Ishikawa (cell line): Measurements from ENCODE around the gene ZC3H12D.

Experiments used
- CEBPB ChIP-seq: IDR thresholded peaks from 2 replicates; pipeline ENCODE4 v1.6.1; 2012
- CREB1 ChIP-seq: IDR thresholded peaks from 2 replicates; pipeline ENCODE4 v1.6.1; 2012; ENCODE audit warnings: low read depth
- EGR1 ChIP-seq: IDR thresholded peaks from 2 replicates; pipeline ENCODE4 v1.6.1; 2012
- EP300 ChIP-seq: IDR thresholded peaks from 2 replicates; pipeline ENCODE4 v1.6.1; 2012; ENCODE audit warnings: borderline replicate concordance
- FOXM1 ChIP-seq: IDR thresholded peaks from 2 replicates; pipeline ENCODE4 v1.6.1; 2012; ENCODE audit warnings: low read depth, borderline replicate concordance
- RAD21 ChIP-seq: IDR thresholded peaks from 2 replicates; pipeline ENCODE4 v1.6.1; 2012; ENCODE audit warnings: low read depth
- TAF1 ChIP-seq: IDR thresholded peaks from 2 replicates; pipeline ENCODE4 v1.6.1; 2012; ENCODE audit warnings: low read depth, mild to moderate bottlenecking
- TCF12 ChIP-seq: IDR thresholded peaks from 2 replicates; pipeline ENCODE4 v1.6.1; 2012; ENCODE audit warnings: low read depth
- TEAD4 ChIP-seq: IDR thresholded peaks from 2 replicates; pipeline ENCODE4 v1.6.1; 2012
- YY1 ChIP-seq: IDR thresholded peaks from 2 replicates; pipeline ENCODE4 v1.6.1; 2012; ENCODE audit warnings: low read depth
- ZBTB7A ChIP-seq: IDR thresholded peaks from 2 replicates; pipeline ENCODE4 v1.6.1; 2012; ENCODE audit warnings: low read depth
- TF ChIP-seq, protein P1 (sequence below): IDR thresholded peaks from 2 replicates; pipeline ENCODE4 v1.6.1; 2012
- TF ChIP-seq, protein P2 (sequence below): IDR thresholded peaks from 2 replicates; pipeline ENCODE4 v1.6.1; 2012
- TF ChIP-seq, protein P3 (sequence below): IDR thresholded peaks from 2 replicates; pipeline ENCODE4 v1.6.1; 2012; ENCODE audit warnings: low read depth, mild to moderate bottlenecking

DNA sequence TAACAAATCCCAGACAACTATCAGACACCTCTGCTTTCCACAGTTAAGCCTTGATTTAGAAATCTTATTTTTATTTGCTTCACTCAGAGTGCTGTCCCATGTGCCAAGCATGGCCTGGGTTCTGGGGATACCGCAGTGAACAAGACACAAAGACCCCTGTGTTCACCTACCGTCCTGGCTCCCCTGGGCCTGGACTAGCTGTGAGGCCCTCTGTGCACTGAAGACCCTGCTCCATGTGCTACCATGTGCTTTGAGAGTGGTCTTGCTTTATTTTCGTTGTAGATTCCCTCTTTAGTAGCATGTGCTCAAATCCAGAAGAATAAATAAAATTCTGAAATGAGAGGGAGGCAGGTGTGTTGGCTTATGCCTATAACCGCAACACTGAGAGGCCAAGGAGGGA is 62.2 kb downstream of the ZC3H12D start:
- TF ChIP-seq RAD21 (no peak), ZBTB7A (no peak), EP300 (no peak), TAF1 (no peak), CEBPB (no peak), CREB1 (no peak), TEAD4 (no peak), EGR1 (no peak), YY1 (no peak), TCF12 (no peak), FOXM1 (no peak)
- TF ChIP-seq, protein P1, sequence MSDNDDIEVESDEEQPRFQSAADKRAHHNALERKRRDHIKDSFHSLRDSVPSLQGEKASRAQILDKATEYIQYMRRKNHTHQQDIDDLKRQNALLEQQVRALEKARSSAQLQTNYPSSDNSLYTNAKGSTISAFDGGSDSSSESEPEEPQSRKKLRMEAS: no peak
- TF ChIP-seq, protein P2, sequence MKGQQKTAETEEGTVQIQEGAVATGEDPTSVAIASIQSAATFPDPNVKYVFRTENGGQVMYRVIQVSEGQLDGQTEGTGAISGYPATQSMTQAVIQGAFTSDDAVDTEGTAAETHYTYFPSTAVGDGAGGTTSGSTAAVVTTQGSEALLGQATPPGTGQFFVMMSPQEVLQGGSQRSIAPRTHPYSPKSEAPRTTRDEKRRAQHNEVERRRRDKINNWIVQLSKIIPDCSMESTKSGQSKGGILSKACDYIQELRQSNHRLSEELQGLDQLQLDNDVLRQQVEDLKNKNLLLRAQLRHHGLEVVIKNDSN: no peak
- TF ChIP-seq, protein P3, sequence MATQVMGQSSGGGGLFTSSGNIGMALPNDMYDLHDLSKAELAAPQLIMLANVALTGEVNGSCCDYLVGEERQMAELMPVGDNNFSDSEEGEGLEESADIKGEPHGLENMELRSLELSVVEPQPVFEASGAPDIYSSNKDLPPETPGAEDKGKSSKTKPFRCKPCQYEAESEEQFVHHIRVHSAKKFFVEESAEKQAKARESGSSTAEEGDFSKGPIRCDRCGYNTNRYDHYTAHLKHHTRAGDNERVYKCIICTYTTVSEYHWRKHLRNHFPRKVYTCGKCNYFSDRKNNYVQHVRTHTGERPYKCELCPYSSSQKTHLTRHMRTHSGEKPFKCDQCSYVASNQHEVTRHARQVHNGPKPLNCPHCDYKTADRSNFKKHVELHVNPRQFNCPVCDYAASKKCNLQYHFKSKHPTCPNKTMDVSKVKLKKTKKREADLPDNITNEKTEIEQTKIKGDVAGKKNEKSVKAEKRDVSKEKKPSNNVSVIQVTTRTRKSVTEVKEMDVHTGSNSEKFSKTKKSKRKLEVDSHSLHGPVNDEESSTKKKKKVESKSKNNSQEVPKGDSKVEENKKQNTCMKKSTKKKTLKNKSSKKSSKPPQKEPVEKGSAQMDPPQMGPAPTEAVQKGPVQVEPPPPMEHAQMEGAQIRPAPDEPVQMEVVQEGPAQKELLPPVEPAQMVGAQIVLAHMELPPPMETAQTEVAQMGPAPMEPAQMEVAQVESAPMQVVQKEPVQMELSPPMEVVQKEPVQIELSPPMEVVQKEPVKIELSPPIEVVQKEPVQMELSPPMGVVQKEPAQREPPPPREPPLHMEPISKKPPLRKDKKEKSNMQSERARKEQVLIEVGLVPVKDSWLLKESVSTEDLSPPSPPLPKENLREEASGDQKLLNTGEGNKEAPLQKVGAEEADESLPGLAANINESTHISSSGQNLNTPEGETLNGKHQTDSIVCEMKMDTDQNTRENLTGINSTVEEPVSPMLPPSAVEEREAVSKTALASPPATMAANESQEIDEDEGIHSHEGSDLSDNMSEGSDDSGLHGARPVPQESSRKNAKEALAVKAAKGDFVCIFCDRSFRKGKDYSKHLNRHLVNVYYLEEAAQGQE: no peak
